Keratinocyte (primary cell): ENCODE data around the gene GPR31. TPM values are rescaled to one million over a fixed set of nuclear protein-coding genes. Genes with fewer than 3 reads are reported as not detected.

Experiments used
- DNase-seq: peaks from one replicate; pipeline ENCODE4 v3.0.0-alpha.2; 2011; ENCODE audit warnings: low read depth, missing footprints, low spot score
- FAIRE-seq: peaks from 2 replicates; lab custom pipeline; 2011; peaks lifted over from hg19 to GRCh38; lab: Jason Lieb, UNC
- H2AFZ ChIP-seq: 2 replicates; pipeline ENCODE4 v1.6.0; 2012; ENCODE audit warnings: low read length, control low read depth, inconsistent platforms; ENCODE audit not compliant: control insufficient read depth
- H3K27ac ChIP-seq: 2 replicates; pipeline ENCODE4 v1.5.1; 2011; ENCODE audit warnings: low read length; ENCODE audit not compliant: control insufficient read depth, insufficient read depth
- H3K27me3 ChIP-seq: 3 replicates; pipeline ENCODE4 v1.6.0; 2011; ENCODE audit warnings: low read length; ENCODE audit not compliant: control insufficient read depth, insufficient read depth; ENCODE audit errors: extremely low read depth
- H3K36me3 ChIP-seq, 2 experiments: 2 replicates in 1 of 2; 3 replicates in 1 of 2; pipeline ENCODE4 v1.5.1; 2011; ENCODE audit warnings: low read length in 2 of 2, mild to moderate bottlenecking in 1 of 2; ENCODE audit not compliant: control insufficient read depth in 2 of 2, insufficient read depth in 2 of 2; ENCODE audit errors: extremely low read depth in 1 of 2
- H3K4me1 ChIP-seq: 3 replicates; pipeline ENCODE4 v1.5.1; 2011; ENCODE audit warnings: low read length; ENCODE audit not compliant: control insufficient read depth, insufficient read depth; ENCODE audit errors: extremely low read depth
- H3K4me2 ChIP-seq: 3 replicates; pipeline ENCODE4 v1.6.0; 2011; ENCODE audit warnings: low read depth, low read length; ENCODE audit not compliant: control insufficient read depth, insufficient read depth; ENCODE audit errors: extremely low read depth
- H3K4me3 ChIP-seq, 3 experiments: fragments of 200-600 bp in 1 of 3; sonication (generic) in 1 of 3; 2 replicates in 2 of 3; 3 replicates in 1 of 3; pipeline ENCODE4 v1.5.1; 2011 to 2016; ENCODE audit warnings: low read length in 3 of 3, mild to moderate bottlenecking in 3 of 3, control low read depth in 2 of 3, inconsistent platforms in 1 of 3, low read depth in 1 of 3, mixed read lengths in 1 of 3, mixed run types in 1 of 3, moderate library complexity in 1 of 3; ENCODE audit not compliant: control insufficient read depth in 2 of 3, insufficient read depth in 2 of 3; ENCODE audit errors: extremely low read depth in 1 of 3
- H3K79me2 ChIP-seq: 2 replicates; pipeline ENCODE4 v1.6.0; 2012; ENCODE audit warnings: low read length; ENCODE audit not compliant: control insufficient read depth, insufficient read depth
- H3K9ac ChIP-seq: 3 replicates; pipeline ENCODE4 v1.6.0; 2011; ENCODE audit warnings: low read length; ENCODE audit not compliant: control insufficient read depth, insufficient read depth; ENCODE audit errors: extremely low read depth
- H3K9me1 ChIP-seq: 3 replicates; pipeline ENCODE4 v1.6.0; 2011; ENCODE audit warnings: low read length; ENCODE audit not compliant: control insufficient read depth, insufficient read depth; ENCODE audit errors: extremely low read depth
- H3K9me3 ChIP-seq: 2 replicates; pipeline ENCODE4 v1.5.1; 2012; ENCODE audit warnings: low read depth, low read length; ENCODE audit not compliant: control insufficient read depth
- H4K20me1 ChIP-seq: 3 replicates; pipeline ENCODE4 v1.6.0; 2011; ENCODE audit warnings: low read length; ENCODE audit not compliant: control insufficient read depth, insufficient read depth; ENCODE audit errors: extremely low read depth
- CTCF ChIP-seq, 3 experiments: IDR thresholded peaks in 1 of 3; conservative IDR thresholded peaks in 1 of 3; optimal IDR thresholded peaks in 1 of 3; 2 replicates in 2 of 3; 3 replicates in 1 of 3; pipeline versions ENCODE3 to v1.5.1; 2011; ENCODE audit warnings: low read length in 3 of 3, mild to moderate bottlenecking in 3 of 3, moderate library complexity in 2 of 3, control low read depth in 1 of 3, inconsistent platforms in 1 of 3; ENCODE audit not compliant: insufficient read depth in 2 of 3; ENCODE audit errors: extremely low read depth in 1 of 3
- EZH2 ChIP-seq: IDR thresholded peaks from one replicate; pipeline ENCODE4 v1.6.1; 2012; ENCODE audit warnings: inconsistent platforms, mild to moderate bottlenecking, low read length, moderate library complexity
- dilution Hi-C: fragments of 300-500 bp; cut with MboI; formaldehyde crosslinking; loops from one replicate; pipeline ENCODE4 v1.7.0; 2020; ENCODE audit warnings: low sequenced_read_pairs; ENCODE audit not compliant: extremely low pct_ligation_motif_present
- polyA plus RNA-seq, 5 experiments: library from polyadenylated mRNA; depleted of rRNA in 3 of 5; stranded (reverse) in 3 of 5; stranded (forward) in 1 of 5; unstranded in 1 of 5; fragments of >200 nt; gene quantifications; 1 replicate in 1 of 5; 2 replicates in 3 of 5; 3 replicates in 1 of 5; pipeline versions ENCODE4 v1.2.1 to v1.2.3, GENCODE V29; 2011 to 2012; ENCODE audit warnings: missing spikeins in 2 of 5, low read depth in 1 of 5, low replicate concordance in 1 of 5

The GPR31 gene
- polyA plus RNA-seq, 1 donor (not counting 4 experiments of a cell fraction or from before 2014, with no cell fraction given): not detected

GRCh38 chr6:167119670-167120582 is 37.9 kb downstream of the GPR31 start:
- Histone ChIP-seq H4K20me1 (no peaks in the 10 kb centered on the region), H3K27ac (no peak overlapping the region), H3K4me2 (no peak overlapping the region), H3K27me3 (peaks cover 15% of the 10 kb centered on the region), H3K36me3 (no peaks in the 10 kb centered on the region), H3K9me1 (no peaks in the 10 kb centered on the region), H3K79me2 (no peaks in the 10 kb centered on the region), H3K9ac (no peak overlapping the region), H3K9me3 (no peaks in the 10 kb centered on the region), H2AFZ (no peak overlapping the region), H3K4me1 (no peaks in the 10 kb centered on the region), H3K4me3 (no peak overlapping the region)
- TF ChIP-seq CTCF (optimal IDR thresholded peaks at IDR 0.05 in 1 of 3, IDR thresholded peaks at IDR 0.05 in 1 of 3, conservative IDR thresholded peaks at IDR 0.05 in 1 of 3; ENCODE audit: extremely low read depth in 1 of 3, insufficient read depth in 2 of 3, low read length in 3 of 3): no peak
- no peak for TF ChIP-seq EZH2
- FAIRE-seq (no peak), DNase-seq (no peak)
- dilution Hi-C loops: no loop called here

- Histone ChIP-seq H3K9me1 (no peaks in the 10 kb centered on the region), H3K36me3 (no peaks in the 10 kb centered on the region), H3K4me2 (no peak overlapping the region), H3K4me3 (no peak overlapping the region), H2AFZ (no peak overlapping the region), H3K4me1 (no peaks in the 10 kb centered on the region), H3K27me3 (peaks cover 16% of the 10 kb centered on the region), H4K20me1 (no peaks in the 10 kb centered on the region), H3K27ac (no peak overlapping the region), H3K79me2 (no peaks in the 10 kb centered on the region), H3K9me3 (no peaks in the 10 kb centered on the region), H3K9ac (no peak overlapping the region)
- TF ChIP-seq EZH2: no peak
- TF ChIP-seq CTCF (optimal IDR thresholded peaks at IDR 0.05 in 1 of 3, IDR thresholded peaks at IDR 0.05 in 1 of 3, conservative IDR thresholded peaks at IDR 0.05 in 1 of 3; ENCODE audit: extremely low read depth in 1 of 3, insufficient read depth in 2 of 3, low read length in 3 of 3): no peak
- FAIRE-seq (no peak), DNase-seq (no peak)
- dilution Hi-C loops: no loop called here
These were observed 38.9 kb downstream of the GPR31 start for GRCh38 chr6:167118839-167119238.
